ENCODE results near the gene MAS1L.

DNA sequence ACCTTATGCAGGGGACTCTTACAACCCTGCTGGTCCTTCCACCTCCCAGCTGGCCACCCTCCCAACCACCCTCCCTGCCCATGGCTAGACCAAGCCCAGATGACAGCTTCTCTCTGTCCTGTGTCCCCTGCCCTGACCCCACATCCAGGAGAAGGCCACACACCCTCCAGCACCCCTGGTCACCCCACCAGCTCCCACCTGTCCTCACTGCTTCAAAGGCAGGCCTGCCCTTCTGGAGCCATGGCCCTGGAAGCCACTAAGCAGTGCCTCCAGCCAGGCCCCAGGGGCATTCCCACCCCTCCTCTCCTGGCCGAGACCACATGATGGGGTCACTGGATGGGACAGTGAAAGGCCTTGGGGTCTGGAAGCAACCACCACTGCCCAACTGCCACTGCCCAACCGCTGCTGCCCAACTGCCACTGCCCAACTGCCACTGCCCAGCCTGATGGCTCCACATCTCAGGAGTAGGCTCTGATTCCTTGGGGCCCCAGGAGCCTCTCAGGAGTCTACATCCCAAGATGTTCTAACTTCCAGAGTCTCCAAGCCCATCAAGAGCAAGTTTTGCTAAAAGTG is 41.3 kb upstream of the MAS1L start:
- TF ChIP-seq, protein P1, sequence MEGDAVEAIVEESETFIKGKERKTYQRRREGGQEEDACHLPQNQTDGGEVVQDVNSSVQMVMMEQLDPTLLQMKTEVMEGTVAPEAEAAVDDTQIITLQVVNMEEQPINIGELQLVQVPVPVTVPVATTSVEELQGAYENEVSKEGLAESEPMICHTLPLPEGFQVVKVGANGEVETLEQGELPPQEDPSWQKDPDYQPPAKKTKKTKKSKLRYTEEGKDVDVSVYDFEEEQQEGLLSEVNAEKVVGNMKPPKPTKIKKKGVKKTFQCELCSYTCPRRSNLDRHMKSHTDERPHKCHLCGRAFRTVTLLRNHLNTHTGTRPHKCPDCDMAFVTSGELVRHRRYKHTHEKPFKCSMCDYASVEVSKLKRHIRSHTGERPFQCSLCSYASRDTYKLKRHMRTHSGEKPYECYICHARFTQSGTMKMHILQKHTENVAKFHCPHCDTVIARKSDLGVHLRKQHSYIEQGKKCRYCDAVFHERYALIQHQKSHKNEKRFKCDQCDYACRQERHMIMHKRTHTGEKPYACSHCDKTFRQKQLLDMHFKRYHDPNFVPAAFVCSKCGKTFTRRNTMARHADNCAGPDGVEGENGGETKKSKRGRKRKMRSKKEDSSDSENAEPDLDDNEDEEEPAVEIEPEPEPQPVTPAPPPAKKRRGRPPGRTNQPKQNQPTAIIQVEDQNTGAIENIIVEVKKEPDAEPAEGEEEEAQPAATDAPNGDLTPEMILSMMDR (IDR thresholded peaks at IDR 0.05) = no peak
- TF ChIP-seq POLR2A (IDR thresholded peaks at IDR 0.05) (no peak), EP300 (IDR thresholded peaks at IDR 0.05) (no peak)

Data from tibial nerve (tissue), 4 donors.